Stimulated activated memory B cell treated with anti-CD40 and anti-IgM and Interleukin-4, amounts not matched to agents 10 μg/mL and 1 μg/mL and 100 μg/mL, for 72 hours (primary cell): ENCODE results near the gene DNM3.

Source experiments
- ATAC-seq: fragments of 150-1000 bp; cut with Tn5 transposase; 2 replicates; pipeline ENCODE4 v1.10.0; 2021
- H3K27ac Mint-ChIP-seq: one replicate; pipeline ENCODE4 v1.8.0; 2022; ENCODE audit warnings: mild to moderate bottlenecking, mixed read lengths
- H3K27me3 Mint-ChIP-seq: one replicate; pipeline ENCODE4 v1.8.0; 2022; ENCODE audit warnings: mixed read lengths
- H3K36me3 Mint-ChIP-seq: one replicate; pipeline ENCODE4 v1.8.0; 2022; ENCODE audit warnings: mixed read lengths
- H3K4me1 Mint-ChIP-seq: one replicate; pipeline ENCODE4 v1.8.0; 2022; ENCODE audit warnings: mixed read lengths
- H3K4me3 Mint-ChIP-seq: one replicate; pipeline ENCODE4 v1.8.0; 2022; ENCODE audit warnings: mild to moderate bottlenecking, moderate library complexity, mixed read lengths
- H3K9me3 Mint-ChIP-seq: one replicate; pipeline ENCODE4 v1.8.0; 2022; ENCODE audit warnings: mixed read lengths

DNM3 gene

GRCh38 chr1:172203902-172204301, 362.6 kb downstream of the DNM3 start:
- Mint-ChIP-seq H3K27me3 (no peaks in the 10 kb centered on the region), H3K27ac (no peak overlapping the region), H3K4me3 (no peak overlapping the region), H3K4me1 (peaks cover 16% of the 10 kb centered on the region), H3K9me3 (peaks cover 8% of the 10 kb centered on the region), H3K36me3 (peaks cover 10% of the 10 kb centered on the region)
- ATAC-seq = no peak

- no peak for ATAC-seq
- Mint-ChIP-seq H3K4me3 (no peak overlapping the region), H3K9me3 (no peaks in the 10 kb centered on the region), H3K36me3 (no peaks in the 10 kb centered on the region), H3K4me1 (peaks cover 8% of the 10 kb centered on the region), H3K27ac (no peak overlapping the region), H3K27me3 (no peaks in the 10 kb centered on the region)
These were observed 365.0 kb downstream of the DNM3 start for GRCh38 chr1:172206256-172206655.

- no peak overlapping the region for H3K27ac Mint-ChIP-seq
- no peak overlapping the region for H3K4me3 Mint-ChIP-seq
- H3K36me3 Mint-ChIP-seq = no peaks in the 10 kb centered on the region
- H3K27me3 Mint-ChIP-seq = no peaks in the 10 kb centered on the region
- ATAC-seq = no peak
- peaks cover 7% of the 10 kb centered on the region for H3K4me1 Mint-ChIP-seq
- no peaks in the 10 kb centered on the region for H3K9me3 Mint-ChIP-seq
These were observed 367.3 kb downstream of the DNM3 start for GRCh38 chr1:172208635-172209034.

- Mint-ChIP-seq H3K27ac (no peak overlapping the region), H3K4me1 (no peaks in the 10 kb centered on the region), H3K36me3 (no peaks in the 10 kb centered on the region), H3K27me3 (no peaks in the 10 kb centered on the region), H3K9me3 (no peaks in the 10 kb centered on the region), H3K4me3 (no peak overlapping the region)
- no peak for ATAC-seq
These were observed 369.9 kb downstream of the DNM3 start for GRCh38 chr1:172211221-172211620.

GRCh38 chr1:172212124-172212523, 370.8 kb downstream of the DNM3 start:
- no peaks in the 10 kb centered on the region for H3K9me3 Mint-ChIP-seq
- ATAC-seq = no peak
- H3K36me3 Mint-ChIP-seq = no peaks in the 10 kb centered on the region
- no peak overlapping the region for H3K4me3 Mint-ChIP-seq
- H3K4me1 Mint-ChIP-seq = no peaks in the 10 kb centered on the region
- no peaks in the 10 kb centered on the region for H3K27me3 Mint-ChIP-seq
- peak overlapping the region; percentile 44 for H3K27ac Mint-ChIP-seq

- H3K4me3 Mint-ChIP-seq = no peak overlapping the region
- no peaks in the 10 kb centered on the region for H3K9me3 Mint-ChIP-seq
- H3K4me1 Mint-ChIP-seq = no peaks in the 10 kb centered on the region
- H3K27ac Mint-ChIP-seq = no peak overlapping the region
- no peaks in the 10 kb centered on the region for H3K36me3 Mint-ChIP-seq
- no peak for ATAC-seq
- no peaks in the 10 kb centered on the region for H3K27me3 Mint-ChIP-seq
These were observed 373.7 kb downstream of the DNM3 start for GRCh38 chr1:172215006-172215405.

- H3K27me3 Mint-ChIP-seq = no peaks in the 10 kb centered on the region
- H3K36me3 Mint-ChIP-seq = no peaks in the 10 kb centered on the region
- peaks cover 6% of the 10 kb centered on the region for H3K4me1 Mint-ChIP-seq
- no peak overlapping the region for H3K27ac Mint-ChIP-seq
- peaks cover 2% of the 10 kb centered on the region for H3K9me3 Mint-ChIP-seq
- ATAC-seq = no peak
- no peak overlapping the region for H3K4me3 Mint-ChIP-seq
These were observed 378.7 kb downstream of the DNM3 start for GRCh38 chr1:172219966-172220365.

GRCh38 chr1:172220376-172220775, 379.1 kb downstream of the DNM3 start:
- no peak for ATAC-seq
- Mint-ChIP-seq H3K4me1 (peaks cover 10% of the 10 kb centered on the region), H3K9me3 (peaks cover 2% of the 10 kb centered on the region), H3K27ac (no peak overlapping the region), H3K4me3 (no peak overlapping the region), H3K36me3 (no peaks in the 10 kb centered on the region), H3K27me3 (no peaks in the 10 kb centered on the region)

GRCh38 chr1:172221436-172221835, 380.1 kb downstream of the DNM3 start:
- no peak overlapping the region for H3K4me3 Mint-ChIP-seq

GRCh38 chr1:172224871-172225270, 383.6 kb downstream of the DNM3 start:
- no peak for ATAC-seq
- H3K4me3 Mint-ChIP-seq = no peak overlapping the region
- H3K9me3 Mint-ChIP-seq = peaks cover 2% of the 10 kb centered on the region
- no peaks in the 10 kb centered on the region for H3K27me3 Mint-ChIP-seq
- H3K27ac Mint-ChIP-seq = peak overlapping the region; percentile 58
- H3K36me3 Mint-ChIP-seq = no peaks in the 10 kb centered on the region
- H3K4me1 Mint-ChIP-seq = peaks cover 11% of the 10 kb centered on the region

More at GRCh38 chr1:172221436-172221835, 380.1 kb downstream of the DNM3 start:
- peaks cover 2% of the 10 kb centered on the region for H3K9me3 Mint-ChIP-seq
- H3K36me3 Mint-ChIP-seq = no peaks in the 10 kb centered on the region
- peaks cover 11% of the 10 kb centered on the region for H3K4me1 Mint-ChIP-seq
- H3K27me3 Mint-ChIP-seq = no peaks in the 10 kb centered on the region
- no peak overlapping the region for H3K27ac Mint-ChIP-seq
- no peak for ATAC-seq

GRCh38 chr1:172229942-172230341, 388.6 kb downstream of the DNM3 start:
- Mint-ChIP-seq H3K4me3 (no peak overlapping the region), H3K27ac (no peak overlapping the region), H3K36me3 (peaks cover 7% of the 10 kb centered on the region), H3K27me3 (no peaks in the 10 kb centered on the region), H3K4me1 (peaks cover 10% of the 10 kb centered on the region), H3K9me3 (peaks cover 7% of the 10 kb centered on the region)
- no peak for ATAC-seq

- Mint-ChIP-seq H3K27me3 (no peaks in the 10 kb centered on the region), H3K4me3 (no peak overlapping the region), H3K9me3 (peaks cover 7% of the 10 kb centered on the region), H3K27ac (no peak overlapping the region), H3K36me3 (peaks cover 7% of the 10 kb centered on the region), H3K4me1 (peaks cover 5% of the 10 kb centered on the region)
- no peak for ATAC-seq
These were observed 389.2 kb downstream of the DNM3 start for GRCh38 chr1:172230526-172230925.

- ATAC-seq = no peak
- Mint-ChIP-seq H3K36me3 (peaks cover 1% of the 10 kb centered on the region), H3K4me1 (peaks cover 4% of the 10 kb centered on the region)
These were observed 395.7 kb downstream of the DNM3 start for GRCh38 chr1:172236958-172237357.

GRCh38 chr1:172238158-172238557, 396.9 kb downstream of the DNM3 start:
- Mint-ChIP-seq H3K9me3 (no peaks in the 10 kb centered on the region), H3K4me1 (peaks cover 5% of the 10 kb centered on the region), H3K36me3 (no peaks in the 10 kb centered on the region), H3K27me3 (no peaks in the 10 kb centered on the region), H3K4me3 (no peak overlapping the region), H3K27ac (no peak overlapping the region)
- ATAC-seq = no peak

More at GRCh38 chr1:172236958-172237357, 395.7 kb downstream of the DNM3 start:
- no peaks in the 10 kb centered on the region for H3K9me3 Mint-ChIP-seq
- H3K4me3 Mint-ChIP-seq = no peak overlapping the region
- H3K27me3 Mint-ChIP-seq = no peaks in the 10 kb centered on the region
- H3K27ac Mint-ChIP-seq = peak overlapping the region; percentile 2

- no peak overlapping the region for H3K4me3 Mint-ChIP-seq
- H3K4me1 Mint-ChIP-seq = peaks cover 5% of the 10 kb centered on the region
- peak overlapping the region; percentile 21 for H3K27ac Mint-ChIP-seq
- no peak for ATAC-seq
- H3K9me3 Mint-ChIP-seq = no peaks in the 10 kb centered on the region
- no peaks in the 10 kb centered on the region for H3K36me3 Mint-ChIP-seq
- H3K27me3 Mint-ChIP-seq = no peaks in the 10 kb centered on the region
These were observed 397.7 kb downstream of the DNM3 start for GRCh38 chr1:172238965-172239364.

GRCh38 chr1:172239901-172240300, 398.6 kb downstream of the DNM3 start:
- no peaks in the 10 kb centered on the region for H3K36me3 Mint-ChIP-seq
- no peak for ATAC-seq
- H3K27me3 Mint-ChIP-seq = no peaks in the 10 kb centered on the region
- H3K4me3 Mint-ChIP-seq = no peak overlapping the region
- peaks cover 6% of the 10 kb centered on the region for H3K4me1 Mint-ChIP-seq
- H3K9me3 Mint-ChIP-seq = no peaks in the 10 kb centered on the region
- H3K27ac Mint-ChIP-seq = no peak overlapping the region

GRCh38 chr1:172241540-172241939, 400.2 kb downstream of the DNM3 start:
- no peak for ATAC-seq
- no peaks in the 10 kb centered on the region for H3K27me3 Mint-ChIP-seq
- peaks cover 2% of the 10 kb centered on the region for H3K9me3 Mint-ChIP-seq
- H3K4me3 Mint-ChIP-seq = no peak overlapping the region
- H3K27ac Mint-ChIP-seq = no peak overlapping the region
- peaks cover 22% of the 10 kb centered on the region for H3K4me1 Mint-ChIP-seq
- H3K36me3 Mint-ChIP-seq = no peaks in the 10 kb centered on the region
